Ishikawa (cell line): ENCODE measurements around the gene LRRC45.

Source experiments
- CEBPB ChIP-seq: IDR thresholded peaks from 2 replicates; pipeline ENCODE4 v1.6.1; 2012
- CREB1 ChIP-seq: IDR thresholded peaks from 2 replicates; pipeline ENCODE4 v1.6.1; 2012; ENCODE audit warnings: low read depth
- FOXM1 ChIP-seq: IDR thresholded peaks from 2 replicates; pipeline ENCODE4 v1.6.1; 2012; ENCODE audit warnings: low read depth, borderline replicate concordance
- RAD21 ChIP-seq: IDR thresholded peaks from 2 replicates; pipeline ENCODE4 v1.6.1; 2012; ENCODE audit warnings: low read depth
- TF ChIP-seq, protein P1 (sequence below): IDR thresholded peaks from 2 replicates; pipeline ENCODE4 v1.6.1; 2012

DNA sequence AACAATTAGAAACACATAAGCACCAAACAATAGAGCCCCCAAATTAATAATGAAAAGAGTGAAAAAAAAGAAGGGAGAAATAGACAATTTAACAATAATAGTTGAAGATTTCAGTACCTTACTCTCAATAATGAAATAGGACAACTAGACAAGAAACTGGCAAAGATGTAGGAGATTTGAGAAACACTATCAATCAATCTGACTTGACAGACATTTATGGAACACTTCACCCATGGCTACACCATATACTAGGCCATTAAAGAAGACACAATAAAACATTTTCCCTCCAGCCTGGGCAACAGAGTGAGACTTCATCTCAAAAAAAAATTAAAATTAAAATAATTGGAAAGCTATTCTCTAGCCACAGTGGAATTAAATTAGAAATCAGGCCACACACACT lies 47.5 kb downstream of the LRRC45 start:
- no peak for TF ChIP-seq CREB1
- no peak for TF ChIP-seq FOXM1
- no peak for TF ChIP-seq RAD21
- no peak for TF ChIP-seq CEBPB
- TF ChIP-seq, protein P1, sequence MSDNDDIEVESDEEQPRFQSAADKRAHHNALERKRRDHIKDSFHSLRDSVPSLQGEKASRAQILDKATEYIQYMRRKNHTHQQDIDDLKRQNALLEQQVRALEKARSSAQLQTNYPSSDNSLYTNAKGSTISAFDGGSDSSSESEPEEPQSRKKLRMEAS = no peak
